GM12878 (cell line): ENCODE measurements around the gene LY9. TPM values are rescaled to one million over a fixed set of nuclear protein-coding genes. Genes with fewer than 3 reads are reported as not detected.

Experiments used
- ATF2 ChIP-seq: IDR thresholded peaks from 2 replicates; pipeline ENCODE4 v1.6.1; 2012; ENCODE audit warnings: low read length, inconsistent platforms
- ATF7 ChIP-seq: fragments of 450-650 bp; IDR thresholded peaks from 2 replicates; pipeline ENCODE4 v1.6.1; 2016; ENCODE audit warnings: low read depth, mild to moderate bottlenecking
- BACH1 ChIP-seq: fragments of 450-650 bp; IDR thresholded peaks from 2 replicates; pipeline ENCODE4 v1.6.1; 2017; ENCODE audit warnings: mild to moderate bottlenecking, borderline replicate concordance
- CREB1 ChIP-seq: IDR thresholded peaks from 2 replicates; pipeline ENCODE4 v1.6.1; 2012; ENCODE audit warnings: low read depth, mild to moderate bottlenecking, inconsistent platforms
- CREM ChIP-seq: IDR thresholded peaks from 2 replicates; pipeline ENCODE4 v1.6.1; 2014; ENCODE audit warnings: antibody characterized with exemption, low read depth
- EGR1 ChIP-seq, 2 experiments: IDR thresholded peaks; 1 replicate in 1 of 2; 2 replicates in 1 of 2; pipeline ENCODE4 v1.6.1; 2011 to 2012; ENCODE audit warnings: low read depth in 2 of 2, low read length in 2 of 2, borderline replicate concordance in 1 of 2, mild to moderate bottlenecking in 1 of 2, moderate library complexity in 1 of 2
- ETV6 ChIP-seq, 2 experiments: fragments of 450-650 bp in 1 of 2; IDR thresholded peaks in 1 of 2; conservative IDR thresholded peaks in 1 of 2; 2 replicates each; pipeline ENCODE4 v1.6.1; 2014; ENCODE audit warnings: antibody characterized with exemption in 1 of 2, borderline replicate concordance in 1 of 2, low read depth in 1 of 2, mild to moderate bottlenecking in 1 of 2, moderate library complexity in 1 of 2
- FOS ChIP-seq: IDR thresholded peaks from 3 replicates; pipeline ENCODE4 v1.6.1; 2011; ENCODE audit warnings: borderline replicate concordance; ENCODE audit not compliant: insufficient read length; ENCODE audit errors: extremely low read depth
- GABPA ChIP-seq: IDR thresholded peaks from 2 replicates; pipeline ENCODE4 v1.6.1; 2014; ENCODE audit warnings: antibody characterized with exemption, low read depth, mild to moderate bottlenecking, inconsistent platforms
- NFXL1 ChIP-seq: fragments of 450-650 bp; IDR thresholded peaks from 2 replicates; pipeline ENCODE4 v1.6.1; 2017; ENCODE audit warnings: antibody characterized with exemption, mild to moderate bottlenecking, borderline replicate concordance
- NFYA ChIP-seq: IDR thresholded peaks from 2 replicates; pipeline ENCODE4 v1.6.1; 2011; ENCODE audit warnings: low read depth, mild to moderate bottlenecking, low read length, improper control_type of control experiment, borderline replicate concordance
- RBBP5 ChIP-seq: fragments of 200-600 bp; sonication (generic); conservative IDR thresholded peaks from 2 replicates; pipeline ENCODE4 v1.6.1; 2016
- SIN3A ChIP-seq: IDR thresholded peaks from 2 replicates; pipeline ENCODE4 v1.6.1; 2012; ENCODE audit warnings: low read depth, low read length, improper control_type of control experiment
- SIX5 ChIP-seq: IDR thresholded peaks from 2 replicates; pipeline ENCODE4 v1.6.1; 2011; ENCODE audit warnings: mild to moderate bottlenecking, low read depth, low read length, moderate library complexity; ENCODE audit not compliant: severe bottlenecking
- SMAD5 ChIP-seq: IDR thresholded peaks from 2 replicates; pipeline ENCODE4 v1.6.1; 2016; ENCODE audit warnings: antibody characterized with exemption, low read depth
- SP1 ChIP-seq: IDR thresholded peaks from one replicate; pipeline ENCODE4 v1.6.1; 2011; ENCODE audit warnings: low read depth, low read length
- TARDBP ChIP-seq: IDR thresholded peaks from 2 replicates; pipeline ENCODE4 v1.6.1; 2016; ENCODE audit warnings: borderline replicate concordance
- YBX1 ChIP-seq: fragments of 450-650 bp; IDR thresholded peaks from 2 replicates; pipeline ENCODE4 v1.6.1; 2016; ENCODE audit warnings: antibody characterized with exemption
- ZBED1 ChIP-seq: IDR thresholded peaks from 2 replicates; pipeline ENCODE4 v1.6.1; 2016; ENCODE audit warnings: borderline replicate concordance
- polyA plus RNA-seq, 11 experiments: library from polyadenylated mRNA; depleted of rRNA in 4 of 11; unstranded in 6 of 11; stranded (reverse) in 5 of 11; fragments of >200 nt; fragmentation: Nextera tagmentation in 4 of 11; fragmentation: Illumina TruSeq in 1 of 11; extraction: Ambion mirVana in 4 of 11; extraction: Trizol in 1 of 11; gene quantifications; 1 replicate in 1 of 11; 2 replicates in 10 of 11; pipeline versions ENCODE4 v1.2.1 to v1.2.3, GENCODE V29; 2011 to 2016; ENCODE audit warnings: inconsistent platforms in 2 of 11, missing spikeins in 2 of 11, low read depth in 1 of 11
- total RNA-seq, 4 experiments: library from RNA; depleted of rRNA in 3 of 4; stranded (reverse); fragments of >200 nt in 3 of 4; fragmentation: Illumina TruSeq in 1 of 4; extraction: Trizol in 1 of 4; gene quantifications; 2 replicates each; pipeline versions ENCODE4 v1.2.1 to v1.2.3, GENCODE V29; 2013 to 2021
- TF ChIP-seq, protein P1 (sequence below): fragments of 450-650 bp; IDR thresholded peaks from 2 replicates; pipeline ENCODE4 v1.6.1; 2017; ENCODE audit warnings: mild to moderate bottlenecking, moderate library complexity
- TF ChIP-seq, protein P2 (sequence below), 3 experiments: IDR thresholded peaks in 2 of 3; conservative IDR thresholded peaks in 1 of 3; 2 replicates each; pipeline ENCODE4 v1.5.1; 2011; ENCODE audit warnings: low read depth in 3 of 3, low read length in 3 of 3, mild to moderate bottlenecking in 3 of 3, control low read depth in 2 of 3, moderate library complexity in 2 of 3, inconsistent platforms in 1 of 3, mixed read lengths in 1 of 3; ENCODE audit not compliant: control insufficient read depth in 2 of 3, insufficient read depth in 1 of 3; ENCODE audit errors: extremely low read depth in 1 of 3
- TF ChIP-seq, protein P3 (sequence below): fragments of 450-650 bp; IDR thresholded peaks from 2 replicates; pipeline ENCODE4 v1.6.1; 2016; ENCODE audit warnings: mild to moderate bottlenecking

LY9 gene
- total and polyA plus RNA-seq, 10 of the 15 experiments (the other 5 are each of a cell fraction or from before 2014, with no cell fraction given), result 2.7 to 12.5 (median 9.0) TPM

GRCh38 chr1:160781914-160782689 lies 13.9 kb upstream of the LY9 start (continued):
- TF ChIP-seq SIX5, result no peak
- no peak for TF ChIP-seq SMAD5
- TF ChIP-seq, protein P1, sequence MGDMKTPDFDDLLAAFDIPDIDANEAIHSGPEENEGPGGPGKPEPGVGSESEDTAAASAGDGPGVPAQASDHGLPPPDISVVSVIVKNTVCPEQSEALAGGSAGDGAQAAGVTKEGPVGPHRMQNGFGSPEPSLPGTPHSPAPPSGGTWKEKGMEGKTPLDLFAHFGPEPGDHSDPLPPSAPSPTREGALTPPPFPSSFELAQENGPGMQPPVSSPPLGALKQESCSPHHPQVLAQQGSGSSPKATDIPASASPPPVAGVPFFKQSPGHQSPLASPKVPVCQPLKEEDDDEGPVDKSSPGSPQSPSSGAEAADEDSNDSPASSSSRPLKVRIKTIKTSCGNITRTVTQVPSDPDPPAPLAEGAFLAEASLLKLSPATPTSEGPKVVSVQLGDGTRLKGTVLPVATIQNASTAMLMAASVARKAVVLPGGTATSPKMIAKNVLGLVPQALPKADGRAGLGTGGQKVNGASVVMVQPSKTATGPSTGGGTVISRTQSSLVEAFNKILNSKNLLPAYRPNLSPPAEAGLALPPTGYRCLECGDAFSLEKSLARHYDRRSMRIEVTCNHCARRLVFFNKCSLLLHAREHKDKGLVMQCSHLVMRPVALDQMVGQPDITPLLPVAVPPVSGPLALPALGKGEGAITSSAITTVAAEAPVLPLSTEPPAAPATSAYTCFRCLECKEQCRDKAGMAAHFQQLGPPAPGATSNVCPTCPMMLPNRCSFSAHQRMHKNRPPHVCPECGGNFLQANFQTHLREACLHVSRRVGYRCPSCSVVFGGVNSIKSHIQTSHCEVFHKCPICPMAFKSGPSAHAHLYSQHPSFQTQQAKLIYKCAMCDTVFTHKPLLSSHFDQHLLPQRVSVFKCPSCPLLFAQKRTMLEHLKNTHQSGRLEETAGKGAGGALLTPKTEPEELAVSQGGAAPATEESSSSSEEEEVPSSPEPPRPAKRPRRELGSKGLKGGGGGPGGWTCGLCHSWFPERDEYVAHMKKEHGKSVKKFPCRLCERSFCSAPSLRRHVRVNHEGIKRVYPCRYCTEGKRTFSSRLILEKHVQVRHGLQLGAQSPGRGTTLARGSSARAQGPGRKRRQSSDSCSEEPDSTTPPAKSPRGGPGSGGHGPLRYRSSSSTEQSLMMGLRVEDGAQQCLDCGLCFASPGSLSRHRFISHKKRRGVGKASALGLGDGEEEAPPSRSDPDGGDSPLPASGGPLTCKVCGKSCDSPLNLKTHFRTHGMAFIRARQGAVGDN, result peak; percentile 77; the same call in 1 of the 2 replicates
- TF ChIP-seq, protein P2, sequence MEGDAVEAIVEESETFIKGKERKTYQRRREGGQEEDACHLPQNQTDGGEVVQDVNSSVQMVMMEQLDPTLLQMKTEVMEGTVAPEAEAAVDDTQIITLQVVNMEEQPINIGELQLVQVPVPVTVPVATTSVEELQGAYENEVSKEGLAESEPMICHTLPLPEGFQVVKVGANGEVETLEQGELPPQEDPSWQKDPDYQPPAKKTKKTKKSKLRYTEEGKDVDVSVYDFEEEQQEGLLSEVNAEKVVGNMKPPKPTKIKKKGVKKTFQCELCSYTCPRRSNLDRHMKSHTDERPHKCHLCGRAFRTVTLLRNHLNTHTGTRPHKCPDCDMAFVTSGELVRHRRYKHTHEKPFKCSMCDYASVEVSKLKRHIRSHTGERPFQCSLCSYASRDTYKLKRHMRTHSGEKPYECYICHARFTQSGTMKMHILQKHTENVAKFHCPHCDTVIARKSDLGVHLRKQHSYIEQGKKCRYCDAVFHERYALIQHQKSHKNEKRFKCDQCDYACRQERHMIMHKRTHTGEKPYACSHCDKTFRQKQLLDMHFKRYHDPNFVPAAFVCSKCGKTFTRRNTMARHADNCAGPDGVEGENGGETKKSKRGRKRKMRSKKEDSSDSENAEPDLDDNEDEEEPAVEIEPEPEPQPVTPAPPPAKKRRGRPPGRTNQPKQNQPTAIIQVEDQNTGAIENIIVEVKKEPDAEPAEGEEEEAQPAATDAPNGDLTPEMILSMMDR (IDR thresholded peaks at IDR 0.05 in 2 of 3, conservative IDR thresholded peaks at IDR 0.05 in 1 of 3; ENCODE audit: control insufficient read depth in 2 of 3, extremely low read depth in 1 of 3, insufficient read depth in 1 of 3, low read depth in 3 of 3, low read length in 3 of 3), result no peak
- TF ChIP-seq ATF2, result peak; percentile 83
- TF ChIP-seq ETV6 (conservative IDR thresholded peaks at IDR 0.05 in 1 of 2, IDR thresholded peaks at IDR 0.05 in 1 of 2; ENCODE audit: borderline replicate concordance in 1 of 2, low read depth in 1 of 2), result peak in 1 of 2 experiments; percentile 87; a peak in 2 of 4 replicates
- peak; percentile 66; the same call in 1 of the 2 replicates for TF ChIP-seq ZBED1
- no peak for TF ChIP-seq NFYA
- peak; percentile 55; the same call in 1 of the 2 replicates for TF ChIP-seq CREB1
- TF ChIP-seq EGR1 (IDR thresholded peaks at IDR 0.05; ENCODE audit: borderline replicate concordance in 1 of 2, low read depth in 2 of 2, low read length in 2 of 2), result no peak
- no peak for TF ChIP-seq RBBP5
- TF ChIP-seq TARDBP, result no peak
- no peak for TF ChIP-seq GABPA
- TF ChIP-seq, protein P3, sequence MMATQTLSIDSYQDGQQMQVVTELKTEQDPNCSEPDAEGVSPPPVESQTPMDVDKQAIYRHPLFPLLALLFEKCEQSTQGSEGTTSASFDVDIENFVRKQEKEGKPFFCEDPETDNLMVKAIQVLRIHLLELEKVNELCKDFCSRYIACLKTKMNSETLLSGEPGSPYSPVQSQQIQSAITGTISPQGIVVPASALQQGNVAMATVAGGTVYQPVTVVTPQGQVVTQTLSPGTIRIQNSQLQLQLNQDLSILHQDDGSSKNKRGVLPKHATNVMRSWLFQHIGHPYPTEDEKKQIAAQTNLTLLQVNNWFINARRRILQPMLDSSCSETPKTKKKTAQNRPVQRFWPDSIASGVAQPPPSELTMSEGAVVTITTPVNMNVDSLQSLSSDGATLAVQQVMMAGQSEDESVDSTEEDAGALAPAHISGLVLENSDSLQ, result 0 out of 2 replicates have a peak, but pooled peaks have one; percentile 24
- TF ChIP-seq SIN3A, result no peak
- TF ChIP-seq NFXL1, result no peak
- TF ChIP-seq BACH1, result peak; percentile 45; the same call in 1 of the 2 replicates
- TF ChIP-seq CREM, result peak; percentile 74
- peak; percentile 91 for TF ChIP-seq ATF7
- no peak for TF ChIP-seq YBX1
- TF ChIP-seq FOS, result no peak
- TF ChIP-seq SP1, result peak; percentile 26
